ENCODE results near the gene HYAL3.
A peak's percentile ranks its signal among the peaks of the same experiment; 100 is the strongest.
"Not testable (repeated sequence)": the region's sequence is repeated elsewhere in the genome, so short reads cannot be mapped to it uniquely, and the experiment has no call there.

The HYAL3 gene

GRCh38 chr3:50254577-50255250 lies 44.5 kb downstream of the HYAL3 start:
- DNase-seq, result no peak

- peak in 1 of 5 experiments; percentile 52 for DNase-seq
These were observed 48.0 kb downstream of the HYAL3 start for GRCh38 chr3:50251220-50251619.

GRCh38 chr3:50250514-50250913 lies 48.7 kb downstream of the HYAL3 start:
- DNase-seq, result no peak

GRCh38 chr3:50249457-50249856 lies 49.7 kb downstream of the HYAL3 start:
- DNase-seq, result no peak

- DNase-seq, result no peak
These were observed 50.8 kb downstream of the HYAL3 start for GRCh38 chr3:50248387-50248786.

GRCh38 chr3:50246517-50246954 lies 52.7 kb downstream of the HYAL3 start:
- DNase-seq, result peak; percentile 32 to 91 (median 75)

GRCh38 chr3:50245831-50246516 lies 53.2 kb downstream of the HYAL3 start:
- DNase-seq, result peak; percentile 86 to 97 (median 92)

GRCh38 chr3:50245251-50245745 lies 53.9 kb downstream of the HYAL3 start:
- no peak for DNase-seq

GRCh38 chr3:50244813-50245212 lies 54.4 kb downstream of the HYAL3 start:
- not testable (repeated sequence) for DNase-seq

- no peak for DNase-seq
These were observed 55.7 kb downstream of the HYAL3 start for GRCh38 chr3:50243543-50243895.

- DNase-seq, result peak in 3 of 5 experiments; percentile 22 to 48 (median 27)
These were observed 56.2 kb downstream of the HYAL3 start for GRCh38 chr3:50242851-50243542.
